ENCODE results near the gene GZMA.
A peak's percentile ranks its signal among the peaks of the same experiment; 100 is the strongest.

GZMA gene

DNA sequence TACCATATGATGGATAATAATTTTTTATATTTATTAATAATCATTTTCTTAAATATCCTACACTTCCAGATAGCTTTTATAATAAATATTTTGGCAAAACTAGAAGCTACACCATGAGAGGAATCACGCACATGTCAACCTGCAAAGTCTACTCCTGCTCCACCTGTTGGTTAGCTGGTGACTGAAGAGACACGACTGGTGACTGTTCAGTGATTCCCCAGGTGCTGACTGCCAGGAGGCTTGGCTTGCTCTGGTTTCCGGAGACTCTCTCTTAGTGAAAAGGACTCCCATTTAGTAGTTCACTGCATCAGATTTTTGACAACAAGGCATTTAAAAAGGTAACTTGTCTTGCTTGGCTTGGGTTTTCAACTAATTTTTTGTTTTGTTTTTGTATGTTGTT lies 20.9 kb downstream of the GZMA start:
- Histone ChIP-seq H3K36me3 (ENCODE audit: insufficient read depth, low read length) (no peaks in the 10 kb centered on the region), H3K4me3 (ENCODE audit: low read depth in 1 of 2, low read length in 2 of 2) (no peak overlapping the region), H3K9ac (ENCODE audit: low read depth, low read length) (no peak overlapping the region), H3K9me3 (ENCODE audit: insufficient read depth, low read length, severe bottlenecking) (peaks cover 2% of the 10 kb centered on the region), H3K79me2 (ENCODE audit: insufficient read depth, low read length) (no peaks in the 10 kb centered on the region), H3K27me3 (ENCODE audit: insufficient read depth, low read length, poor library complexity) (no peaks in the 10 kb centered on the region), H2AFZ (ENCODE audit: low read depth, low read length) (no peak overlapping the region), H3K4me2 (ENCODE audit: insufficient read depth, low read length) (no peak overlapping the region), H3K27ac (ENCODE audit: low read length) (no peak overlapping the region), H4K20me1 (ENCODE audit: insufficient read depth, low read length) (no peaks in the 10 kb centered on the region), H3K4me1 (ENCODE audit: insufficient read depth, low read length) (no peaks in the 10 kb centered on the region)
- DNase-seq (no peak), ATAC-seq (ENCODE audit: insufficient read depth, low read depth) (no peak)
- TF ChIP-seq, protein P1, sequence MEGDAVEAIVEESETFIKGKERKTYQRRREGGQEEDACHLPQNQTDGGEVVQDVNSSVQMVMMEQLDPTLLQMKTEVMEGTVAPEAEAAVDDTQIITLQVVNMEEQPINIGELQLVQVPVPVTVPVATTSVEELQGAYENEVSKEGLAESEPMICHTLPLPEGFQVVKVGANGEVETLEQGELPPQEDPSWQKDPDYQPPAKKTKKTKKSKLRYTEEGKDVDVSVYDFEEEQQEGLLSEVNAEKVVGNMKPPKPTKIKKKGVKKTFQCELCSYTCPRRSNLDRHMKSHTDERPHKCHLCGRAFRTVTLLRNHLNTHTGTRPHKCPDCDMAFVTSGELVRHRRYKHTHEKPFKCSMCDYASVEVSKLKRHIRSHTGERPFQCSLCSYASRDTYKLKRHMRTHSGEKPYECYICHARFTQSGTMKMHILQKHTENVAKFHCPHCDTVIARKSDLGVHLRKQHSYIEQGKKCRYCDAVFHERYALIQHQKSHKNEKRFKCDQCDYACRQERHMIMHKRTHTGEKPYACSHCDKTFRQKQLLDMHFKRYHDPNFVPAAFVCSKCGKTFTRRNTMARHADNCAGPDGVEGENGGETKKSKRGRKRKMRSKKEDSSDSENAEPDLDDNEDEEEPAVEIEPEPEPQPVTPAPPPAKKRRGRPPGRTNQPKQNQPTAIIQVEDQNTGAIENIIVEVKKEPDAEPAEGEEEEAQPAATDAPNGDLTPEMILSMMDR (IDR thresholded peaks at IDR 0.05; ENCODE audit: borderline replicate concordance, extremely low read depth, low read length, poor library complexity, severe bottlenecking): no peak
- TF ChIP-seq EZH2 (IDR thresholded peaks at IDR 0.05; ENCODE audit: borderline replicate concordance, low read depth, low read length, severe bottlenecking): no peak

DNA sequence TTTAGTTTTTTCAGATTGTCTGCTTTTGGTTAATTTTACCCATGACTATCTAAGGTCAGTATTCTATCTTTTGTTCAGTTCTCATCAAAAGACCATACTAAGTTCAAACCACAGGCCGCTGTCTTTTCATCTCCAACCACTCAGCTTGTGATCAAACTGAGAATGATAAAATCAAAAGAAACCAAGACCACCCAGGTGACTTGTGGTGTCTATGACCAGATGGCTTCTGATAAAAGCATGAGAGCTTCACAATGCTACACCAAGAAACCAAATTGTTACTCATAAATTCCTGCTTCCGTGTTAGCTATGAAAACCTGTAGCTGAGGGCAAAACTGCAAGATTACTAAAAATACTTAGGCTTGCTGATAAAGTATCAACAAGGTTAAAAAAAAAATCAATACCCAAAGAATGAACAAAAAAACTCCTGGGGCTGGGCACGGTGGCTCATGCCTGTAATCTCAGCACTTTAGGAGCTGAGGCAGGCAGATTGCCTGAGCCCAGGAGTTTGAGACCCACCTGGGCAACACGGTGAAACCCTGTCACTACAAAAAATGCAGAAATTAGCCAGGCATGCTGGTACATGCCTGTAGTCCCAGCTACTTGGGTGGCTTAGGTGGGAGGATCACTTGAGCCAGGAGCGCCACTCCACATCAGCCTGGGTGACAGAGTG lies 31.7 kb downstream of the GZMA start:
- no peak overlapping the region for H3K27ac ChIP-seq (ENCODE audit: low read length)
- no peak overlapping the region for H3K4me3 ChIP-seq (ENCODE audit: low read depth in 1 of 2, low read length in 2 of 2)
- H4K20me1 ChIP-seq (ENCODE audit: insufficient read depth, low read length): no peaks in the 10 kb centered on the region; the same call in 1 of the 2 replicates
- DNase-seq (peak; percentile 51), ATAC-seq (ENCODE audit: insufficient read depth, low read depth) (peak; percentile 96)
- no peaks in the 10 kb centered on the region for H3K9me3 ChIP-seq (ENCODE audit: insufficient read depth, low read length, severe bottlenecking)
- H3K9ac ChIP-seq (ENCODE audit: low read depth, low read length): no peak overlapping the region
- H3K4me2 ChIP-seq (ENCODE audit: insufficient read depth, low read length): peak overlapping the region; percentile 6; the same call in 1 of the 2 replicates
- no peaks in the 10 kb centered on the region for H3K27me3 ChIP-seq (ENCODE audit: insufficient read depth, low read length, poor library complexity)
- TF ChIP-seq, protein P1 (IDR thresholded peaks at IDR 0.05; ENCODE audit: borderline replicate concordance, extremely low read depth, low read length, poor library complexity, severe bottlenecking): no peak
- TF ChIP-seq EZH2 (IDR thresholded peaks at IDR 0.05; ENCODE audit: borderline replicate concordance, low read depth, low read length, severe bottlenecking): no peak
- H3K4me1 ChIP-seq (ENCODE audit: insufficient read depth, low read length): peaks cover 19% of the 10 kb centered on the region
- H3K36me3 ChIP-seq (ENCODE audit: insufficient read depth, low read length): no peaks in the 10 kb centered on the region
- H3K79me2 ChIP-seq (ENCODE audit: insufficient read depth, low read length): no peaks in the 10 kb centered on the region
- H2AFZ ChIP-seq (ENCODE audit: low read depth, low read length): no peak overlapping the region

DNA sequence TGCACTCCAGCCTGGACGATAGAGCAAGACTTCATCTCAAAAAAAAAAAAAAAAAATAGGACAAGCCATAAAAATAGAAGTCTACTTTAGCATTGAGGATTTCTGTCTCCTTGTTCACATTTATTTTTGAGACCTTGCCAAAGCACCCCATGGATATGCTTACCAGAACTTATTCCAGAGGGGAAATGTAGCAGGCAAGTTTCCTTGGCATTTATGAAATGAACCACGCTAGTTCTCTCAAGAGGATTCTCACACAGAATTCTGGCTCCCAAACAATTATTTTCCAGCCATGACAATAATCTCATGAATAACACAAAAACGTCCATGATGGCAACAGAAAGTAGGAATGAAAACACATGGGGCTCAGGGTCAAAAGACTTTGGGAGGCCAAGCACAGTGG lies 34.1 kb downstream of the GZMA start:
- H3K36me3 ChIP-seq (ENCODE audit: insufficient read depth, low read length): no peaks in the 10 kb centered on the region
- TF ChIP-seq, protein P1 (IDR thresholded peaks at IDR 0.05; ENCODE audit: borderline replicate concordance, extremely low read depth, low read length, poor library complexity, severe bottlenecking): no peak
- no peak for TF ChIP-seq EZH2 (IDR thresholded peaks at IDR 0.05; ENCODE audit: borderline replicate concordance, low read depth, low read length, severe bottlenecking)
- no peaks in the 10 kb centered on the region; the same call in 1 of the 2 replicates for H4K20me1 ChIP-seq (ENCODE audit: insufficient read depth, low read length)
- no peak overlapping the region; the same call in 1 of the 2 replicates for H2AFZ ChIP-seq (ENCODE audit: low read depth, low read length)
- H3K4me2 ChIP-seq (ENCODE audit: insufficient read depth, low read length): no peak overlapping the region
- H3K79me2 ChIP-seq (ENCODE audit: insufficient read depth, low read length): no peaks in the 10 kb centered on the region
- H3K9me3 ChIP-seq (ENCODE audit: insufficient read depth, low read length, severe bottlenecking): no peaks in the 10 kb centered on the region
- no peak overlapping the region for H3K9ac ChIP-seq (ENCODE audit: low read depth, low read length)
- H3K27ac ChIP-seq (ENCODE audit: low read length): no peak overlapping the region
- H3K4me1 ChIP-seq (ENCODE audit: insufficient read depth, low read length): peaks cover 19% of the 10 kb centered on the region
- DNase-seq (no peak), ATAC-seq (ENCODE audit: insufficient read depth, low read depth) (no peak)
- no peak overlapping the region for H3K4me3 ChIP-seq (ENCODE audit: low read depth in 1 of 2, low read length in 2 of 2)
- H3K27me3 ChIP-seq (ENCODE audit: insufficient read depth, low read length, poor library complexity): no peaks in the 10 kb centered on the region
